GM23338 (cell line): Measurements from ENCODE around the gene MVB12B. TPM values are rescaled to one million over a fixed set of nuclear protein-coding genes. Genes with fewer than 3 reads are reported as not detected.

Experiments used
- ATAC-seq: fragments of 200-7000 bp; cut with Tn5 transposase; 3 replicates; pipeline ENCODE4 v1.9.1; 2020
- DNase-seq: peaks from one replicate; pipeline ENCODE4 v3.0.0-alpha.2; 2015; ENCODE audit warnings: low spot score
- H2AFZ ChIP-seq: fragments of 200-600 bp; sonication (generic); 2 replicates; pipeline ENCODE4 v1.8.0; 2016; ENCODE audit warnings: antibody characterized with exemption, mild to moderate bottlenecking, moderate library complexity
- H3F3A ChIP-seq: fragments of 200-600 bp; sonication (generic); replicated peaks from 2 replicates; pipeline ENCODE4 v1.8.0; 2017; ENCODE audit warnings: antibody characterized with exemption, mixed run types, low read depth
- H3K27ac ChIP-seq: fragments of 200-600 bp; sonication (generic); 2 replicates; pipeline ENCODE4 v1.6.1; 2016; ENCODE audit warnings: low read depth
- H3K27me3 ChIP-seq: fragments of 200-600 bp; sonication (generic); 2 replicates; pipeline ENCODE4 v1.8.0; 2016; ENCODE audit warnings: mild to moderate bottlenecking, mixed run types, moderate library complexity; ENCODE audit not compliant: insufficient read depth
- H3K36me3 ChIP-seq: fragments of 200-600 bp; sonication (generic); 2 replicates; pipeline ENCODE4 v1.8.0; 2016; ENCODE audit warnings: mild to moderate bottlenecking; ENCODE audit not compliant: insufficient read depth
- H3K4me1 ChIP-seq: fragments of 200-600 bp; sonication (generic); 2 replicates; pipeline ENCODE4 v1.8.0; 2016; ENCODE audit warnings: mild to moderate bottlenecking, moderate library complexity; ENCODE audit not compliant: insufficient read depth
- H3K4me2 ChIP-seq: fragments of 200-600 bp; sonication (generic); 2 replicates; pipeline ENCODE4 v1.7.1; 2017; ENCODE audit warnings: mixed run types
- H3K4me3 ChIP-seq: fragments of 200-600 bp; sonication (generic); 2 replicates; pipeline ENCODE4 v1.6.1; 2016; ENCODE audit warnings: mixed run types
- H3K79me2 ChIP-seq: fragments of 200-600 bp; sonication (generic); replicated peaks from 2 replicates; pipeline ENCODE4 v1.8.0; 2017; ENCODE audit warnings: mild to moderate bottlenecking; ENCODE audit not compliant: insufficient read depth
- H3K9me2 ChIP-seq: fragments of 200-600 bp; sonication (generic); 2 replicates; pipeline ENCODE4 v1.8.0; 2017; ENCODE audit not compliant: insufficient read depth
- H4K20me1 ChIP-seq: fragments of 200-600 bp; sonication (generic); replicated peaks from 2 replicates; pipeline ENCODE4 v1.8.0; 2017; ENCODE audit warnings: mild to moderate bottlenecking; ENCODE audit not compliant: insufficient read depth
- H3K27ac Mint-ChIP-seq: 2 replicates; pipeline ENCODE4 v1.8.0; 2020; ENCODE audit warnings: inconsistent platforms, mild to moderate bottlenecking, moderate library complexity, mixed read lengths
- H3K27me3 Mint-ChIP-seq: 3 replicates; pipeline ENCODE4 v1.8.0; 2022; ENCODE audit warnings: low read depth, mild to moderate bottlenecking, moderate library complexity, mixed read lengths, inconsistent platforms; ENCODE audit not compliant: insufficient read depth, poor library complexity
- H3K36me3 Mint-ChIP-seq: 3 replicates; pipeline ENCODE4 v1.8.0; 2021; ENCODE audit warnings: low read depth, mild to moderate bottlenecking, inconsistent platforms, moderate library complexity, mixed read lengths
- H3K4me1 Mint-ChIP-seq: 3 replicates; pipeline ENCODE4 v1.8.0; 2020; ENCODE audit warnings: mild to moderate bottlenecking, inconsistent platforms, mixed read lengths
- H3K4me3 Mint-ChIP-seq: 3 replicates; pipeline ENCODE4 v1.8.0; 2021; ENCODE audit warnings: moderate library complexity, mild to moderate bottlenecking, inconsistent platforms, mixed read lengths
- H3K9me3 Mint-ChIP-seq: 3 replicates; pipeline ENCODE4 v1.8.0; 2020; ENCODE audit warnings: moderate library complexity, mild to moderate bottlenecking, inconsistent platforms, mixed read lengths
- CREB1 ChIP-seq: fragments of 250-450 bp; sonication (Bioruptor Pico); IDR thresholded peaks from 2 replicates; pipeline ENCODE4 v1.5.0; 2020; ENCODE audit warnings: low read depth, mild to moderate bottlenecking, moderate library complexity
- EZH2 ChIP-seq: fragments of 200-600 bp; sonication (generic); IDR thresholded peaks from one replicate; pipeline ENCODE4 v1.8.0; 2017; ENCODE audit warnings: antibody characterized with exemption, mild to moderate bottlenecking, low read depth; ENCODE audit not compliant: unreplicated experiment
- EZH2phosphoT487 ChIP-seq: fragments of 200-600 bp; sonication (generic); IDR thresholded peaks from one replicate; pipeline ENCODE4 v1.8.1; 2018; ENCODE audit warnings: antibody characterized with exemption; ENCODE audit not compliant: unreplicated experiment
- NANOG ChIP-seq: IDR thresholded peaks from 2 replicates; pipeline ENCODE4 v1.6.1; 2016; ENCODE audit warnings: antibody characterized with exemption, borderline replicate concordance
- POLR2AphosphoS5 ChIP-seq: IDR thresholded peaks from 2 replicates; pipeline ENCODE4 v1.6.1; 2016; ENCODE audit warnings: antibody characterized with exemption, low read depth
- REST ChIP-seq: IDR thresholded peaks from one replicate; pipeline ENCODE4 v1.6.1; 2018; ENCODE audit warnings: antibody characterized with exemption; ENCODE audit not compliant: unreplicated experiment
- ZNF331 ChIP-seq: fragments of 250-450 bp; sonication (Bioruptor Pico); IDR thresholded peaks from 2 replicates; pipeline ENCODE4 v1.5.0; 2020; ENCODE audit warnings: low read depth, mild to moderate bottlenecking, moderate library complexity
- polyA plus RNA-seq: library from polyadenylated mRNA; unstranded; fragments of >200 nt; fragmentation: Nextera tagmentation; extraction: Ambion mirVana; gene quantifications from 2 replicates; pipeline ENCODE4 v1.2.1, GENCODE V29; 2016
- total RNA-seq: library from RNA; depleted of rRNA; stranded (reverse); fragments of >200 nt; shearing (Covaris generic); gene quantifications from 2 replicates; pipeline ENCODE4 v1.2.3, GENCODE V29; 2014
- TF ChIP-seq, protein P1 (sequence below), 2 experiments: fragments of 200-600 bp in 1 of 2; sonication (generic) in 1 of 2; conservative IDR thresholded peaks; 2 replicates each; pipeline versions ENCODE4 v1.5.1 to v1.6.1; 2016 to 2017; ENCODE audit warnings: antibody characterized with exemption in 2 of 2, low read depth in 2 of 2, mild to moderate bottlenecking in 2 of 2, moderate library complexity in 1 of 2
- TF ChIP-seq, protein P2 (sequence below): fragments of 250-450 bp; sonication (Bioruptor Pico); IDR thresholded peaks from 2 replicates; pipeline ENCODE4 v1.5.0; 2020; ENCODE audit warnings: mild to moderate bottlenecking, moderate library complexity

Gene MVB12B
- total and polyA plus RNA-seq, 2 experiments from 2014 or later = 1.9 to 6.6 TPM

DNA sequence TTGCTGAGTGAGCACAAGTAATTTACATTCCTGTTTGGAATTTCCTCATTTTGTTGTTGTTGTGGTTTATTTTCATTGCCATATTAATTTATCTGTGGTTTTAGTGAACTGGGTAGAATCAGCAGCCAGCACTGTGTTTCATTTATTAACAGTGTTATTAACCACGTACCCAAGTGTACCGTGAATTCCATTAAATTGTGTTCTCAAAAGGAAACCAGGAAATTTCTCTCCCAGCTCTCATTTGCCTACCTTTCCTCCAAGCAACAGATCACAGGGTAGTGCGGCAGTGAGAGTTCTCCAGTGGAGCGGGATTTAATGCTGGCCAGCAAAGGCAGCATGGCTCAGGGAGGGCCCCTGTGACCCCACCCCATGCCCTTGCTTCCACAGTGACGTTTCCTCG is 54.6 kb downstream of the MVB12B start:
- Mint-ChIP-seq H3K27ac (no peak overlapping the region), H3K4me1 (peaks cover 40% of the 10 kb centered on the region), H3K4me3 (no peak overlapping the region), H3K27me3 (peaks cover under 1% of the 10 kb centered on the region), H3K9me3 (no peaks in the 10 kb centered on the region), H3K36me3 (no peaks in the 10 kb centered on the region)
- no peak overlapping the region for H2AFZ ChIP-seq
- peaks cover 25% of the 10 kb centered on the region for H3K4me1 ChIP-seq
- no peak overlapping the region for H3K4me3 ChIP-seq
- no peaks in the 10 kb centered on the region for H3K27me3 ChIP-seq
- TF ChIP-seq, protein P1, sequence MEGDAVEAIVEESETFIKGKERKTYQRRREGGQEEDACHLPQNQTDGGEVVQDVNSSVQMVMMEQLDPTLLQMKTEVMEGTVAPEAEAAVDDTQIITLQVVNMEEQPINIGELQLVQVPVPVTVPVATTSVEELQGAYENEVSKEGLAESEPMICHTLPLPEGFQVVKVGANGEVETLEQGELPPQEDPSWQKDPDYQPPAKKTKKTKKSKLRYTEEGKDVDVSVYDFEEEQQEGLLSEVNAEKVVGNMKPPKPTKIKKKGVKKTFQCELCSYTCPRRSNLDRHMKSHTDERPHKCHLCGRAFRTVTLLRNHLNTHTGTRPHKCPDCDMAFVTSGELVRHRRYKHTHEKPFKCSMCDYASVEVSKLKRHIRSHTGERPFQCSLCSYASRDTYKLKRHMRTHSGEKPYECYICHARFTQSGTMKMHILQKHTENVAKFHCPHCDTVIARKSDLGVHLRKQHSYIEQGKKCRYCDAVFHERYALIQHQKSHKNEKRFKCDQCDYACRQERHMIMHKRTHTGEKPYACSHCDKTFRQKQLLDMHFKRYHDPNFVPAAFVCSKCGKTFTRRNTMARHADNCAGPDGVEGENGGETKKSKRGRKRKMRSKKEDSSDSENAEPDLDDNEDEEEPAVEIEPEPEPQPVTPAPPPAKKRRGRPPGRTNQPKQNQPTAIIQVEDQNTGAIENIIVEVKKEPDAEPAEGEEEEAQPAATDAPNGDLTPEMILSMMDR (conservative IDR thresholded peaks at IDR 0.05; ENCODE audit: low read depth in 2 of 2) = no peak
- TF ChIP-seq NANOG = no peak
- H4K20me1 ChIP-seq = no peaks in the 10 kb centered on the region
- H3F3A ChIP-seq = no peaks in the 10 kb centered on the region
- no peaks in the 10 kb centered on the region for H3K79me2 ChIP-seq
- no peak overlapping the region for H3K27ac ChIP-seq
- H3K9me2 ChIP-seq = no peaks in the 10 kb centered on the region
- no peak for DNase-seq
- no peak for ATAC-seq
- no peak overlapping the region; the same call in 1 of the 2 replicates for H3K4me2 ChIP-seq
- no peaks in the 10 kb centered on the region for H3K36me3 ChIP-seq

DNA sequence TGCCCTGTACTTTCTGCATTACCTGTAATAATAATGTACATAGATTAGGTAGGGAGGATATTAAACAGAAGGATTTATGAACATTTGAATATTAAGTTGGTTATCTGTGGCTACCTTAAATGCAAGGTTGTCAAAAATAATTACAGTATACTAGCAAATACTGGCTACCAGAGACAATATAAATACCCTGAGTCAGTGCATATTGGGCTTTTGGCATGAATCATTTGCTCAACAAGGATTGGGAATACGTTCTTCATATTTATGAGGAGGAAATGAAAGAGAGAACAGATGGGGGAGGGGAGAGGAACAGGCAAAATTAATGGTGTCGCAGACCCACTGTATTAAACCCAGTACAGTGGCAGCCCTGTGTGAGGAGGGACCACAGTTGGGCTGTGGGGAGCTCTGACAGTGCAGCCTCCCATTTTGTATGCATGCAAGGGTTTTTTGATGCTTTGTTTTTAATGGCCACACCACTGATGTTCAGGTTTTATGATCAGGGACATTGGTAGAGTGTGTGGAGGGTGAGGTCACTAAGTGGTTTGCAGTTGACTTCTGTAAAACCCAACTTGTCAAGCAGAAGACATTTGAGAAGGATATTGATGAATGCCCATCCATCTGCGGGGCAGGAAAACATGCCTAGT is 56.9 kb downstream of the MVB12B start:
- no peak overlapping the region for H3K27ac Mint-ChIP-seq
- H3K79me2 ChIP-seq = no peaks in the 10 kb centered on the region
- H3K36me3 Mint-ChIP-seq = no peaks in the 10 kb centered on the region
- no peak for TF ChIP-seq NANOG
- no peak for TF ChIP-seq EZH2phosphoT487
- no peak for TF ChIP-seq POLR2AphosphoS5
- TF ChIP-seq, protein P2, sequence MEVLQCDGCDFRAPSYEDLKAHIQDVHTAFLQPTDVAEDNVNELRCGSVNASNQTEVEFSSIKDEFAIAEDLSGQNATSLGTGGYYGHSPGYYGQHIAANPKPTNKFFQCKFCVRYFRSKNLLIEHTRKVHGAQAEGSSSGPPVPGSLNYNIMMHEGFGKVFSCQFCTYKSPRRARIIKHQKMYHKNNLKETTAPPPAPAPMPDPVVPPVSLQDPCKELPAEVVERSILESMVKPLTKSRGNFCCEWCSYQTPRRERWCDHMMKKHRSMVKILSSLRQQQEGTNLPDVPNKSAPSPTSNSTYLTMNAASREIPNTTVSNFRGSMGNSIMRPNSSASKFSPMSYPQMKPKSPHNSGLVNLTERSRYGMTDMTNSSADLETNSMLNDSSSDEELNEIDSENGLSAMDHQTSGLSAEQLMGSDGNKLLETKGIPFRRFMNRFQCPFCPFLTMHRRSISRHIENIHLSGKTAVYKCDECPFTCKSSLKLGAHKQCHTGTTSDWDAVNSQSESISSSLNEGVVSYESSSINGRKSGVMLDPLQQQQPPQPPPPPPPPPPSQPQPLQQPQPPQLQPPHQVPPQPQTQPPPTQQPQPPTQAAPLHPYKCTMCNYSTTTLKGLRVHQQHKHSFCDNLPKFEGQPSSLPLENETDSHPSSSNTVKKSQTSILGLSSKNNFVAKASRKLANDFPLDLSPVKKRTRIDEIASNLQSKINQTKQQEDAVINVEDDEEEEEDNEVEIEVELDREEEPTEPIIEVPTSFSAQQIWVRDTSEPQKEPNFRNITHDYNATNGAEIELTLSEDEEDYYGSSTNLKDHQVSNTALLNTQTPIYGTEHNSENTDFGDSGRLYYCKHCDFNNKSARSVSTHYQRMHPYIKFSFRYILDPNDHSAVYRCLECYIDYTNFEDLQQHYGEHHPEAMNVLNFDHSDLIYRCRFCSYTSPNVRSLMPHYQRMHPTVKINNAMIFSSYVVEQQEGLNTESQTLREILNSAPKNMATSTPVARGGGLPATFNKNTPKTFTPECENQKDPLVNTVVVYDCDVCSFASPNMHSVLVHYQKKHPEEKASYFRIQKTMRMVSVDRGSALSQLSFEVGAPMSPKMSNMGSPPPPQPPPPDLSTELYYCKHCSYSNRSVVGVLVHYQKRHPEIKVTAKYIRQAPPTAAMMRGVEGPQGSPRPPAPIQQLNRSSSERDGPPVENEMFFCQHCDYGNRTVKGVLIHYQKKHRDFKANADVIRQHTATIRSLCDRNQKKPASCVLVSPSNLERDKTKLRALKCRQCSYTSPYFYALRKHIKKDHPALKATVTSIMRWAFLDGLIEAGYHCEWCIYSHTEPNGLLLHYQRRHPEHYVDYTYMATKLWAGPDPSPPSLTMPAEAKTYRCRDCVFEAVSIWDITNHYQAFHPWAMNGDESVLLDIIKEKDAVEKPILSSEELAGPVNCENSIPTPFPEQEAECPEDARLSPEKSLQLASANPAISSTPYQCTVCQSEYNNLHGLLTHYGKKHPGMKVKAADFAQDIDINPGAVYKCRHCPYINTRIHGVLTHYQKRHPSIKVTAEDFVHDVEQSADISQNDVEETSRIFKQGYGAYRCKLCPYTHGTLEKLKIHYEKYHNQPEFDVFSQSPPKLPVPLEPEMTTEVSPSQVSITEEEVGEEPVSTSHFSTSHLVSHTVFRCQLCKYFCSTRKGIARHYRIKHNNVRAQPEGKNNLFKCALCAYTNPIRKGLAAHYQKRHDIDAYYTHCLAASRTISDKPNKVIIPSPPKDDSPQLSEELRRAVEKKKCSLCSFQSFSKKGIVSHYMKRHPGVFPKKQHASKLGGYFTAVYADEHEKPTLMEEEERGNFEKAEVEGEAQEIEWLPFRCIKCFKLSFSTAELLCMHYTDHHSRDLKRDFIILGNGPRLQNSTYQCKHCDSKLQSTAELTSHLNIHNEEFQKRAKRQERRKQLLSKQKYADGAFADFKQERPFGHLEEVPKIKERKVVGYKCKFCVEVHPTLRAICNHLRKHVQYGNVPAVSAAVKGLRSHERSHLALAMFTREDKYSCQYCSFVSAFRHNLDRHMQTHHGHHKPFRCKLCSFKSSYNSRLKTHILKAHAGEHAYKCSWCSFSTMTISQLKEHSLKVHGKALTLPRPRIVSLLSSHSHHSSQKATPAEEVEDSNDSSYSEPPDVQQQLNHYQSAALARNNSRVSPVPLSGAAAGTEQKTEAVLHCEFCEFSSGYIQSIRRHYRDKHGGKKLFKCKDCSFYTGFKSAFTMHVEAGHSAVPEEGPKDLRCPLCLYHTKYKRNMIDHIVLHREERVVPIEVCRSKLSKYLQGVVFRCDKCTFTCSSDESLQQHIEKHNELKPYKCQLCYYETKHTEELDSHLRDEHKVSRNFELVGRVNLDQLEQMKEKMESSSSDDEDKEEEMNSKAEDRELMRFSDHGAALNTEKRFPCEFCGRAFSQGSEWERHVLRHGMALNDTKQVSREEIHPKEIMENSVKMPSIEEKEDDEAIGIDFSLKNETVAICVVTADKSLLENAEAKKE (CRISPR knock-in tag) = no peak
- no peak for TF ChIP-seq EZH2
- no peak for TF ChIP-seq REST
- no peak for TF ChIP-seq ZNF331
- TF ChIP-seq CREB1 (CRISPR knock-in tag) = no peak

More for the DNA sequence above, 56.9 kb downstream of the MVB12B start:
- Histone ChIP-seq H3K27ac (no peak overlapping the region), H3K9me2 (no peaks in the 10 kb centered on the region), H2AFZ (no peak overlapping the region), H3K27me3 (no peaks in the 10 kb centered on the region), H3F3A (no peaks in the 10 kb centered on the region), H4K20me1 (no peaks in the 10 kb centered on the region), H3K36me3 (no peaks in the 10 kb centered on the region), H3K4me1 (peaks cover 12% of the 10 kb centered on the region; the same call in 1 of the 2 replicates), H3K4me3 (no peak overlapping the region), H3K4me2 (no peak overlapping the region)
- H3K4me3 Mint-ChIP-seq = no peak overlapping the region
- ATAC-seq = no peak
- H3K9me3 Mint-ChIP-seq = no peaks in the 10 kb centered on the region
- peaks cover 25% of the 10 kb centered on the region for H3K4me1 Mint-ChIP-seq
- H3K27me3 Mint-ChIP-seq = peaks cover 2% of the 10 kb centered on the region
- no peak for DNase-seq
